Endodermal cell (in vitro differentiated cells): Measurements from ENCODE around the gene TPRN. TPM values are rescaled to one million over a fixed set of nuclear protein-coding genes. Genes with fewer than 3 reads are reported as not detected.
A peak's percentile ranks its signal among the peaks of the same experiment; 100 is the strongest.

Experiments
- DNase-seq: peaks from one replicate; pipeline ENCODE4 v3.0.0-alpha.2; 2017
- H3K27ac ChIP-seq: 2 replicates; pipeline ENCODE4 v1.5.1; 2013; ENCODE audit warnings: mild to moderate bottlenecking, low read depth, low read length, moderate library complexity
- H3K27me3 ChIP-seq: 2 replicates; pipeline ENCODE4 v1.6.1; 2013; ENCODE audit warnings: mild to moderate bottlenecking, low read length, moderate library complexity; ENCODE audit not compliant: insufficient read depth, control insufficient read depth, poor library complexity, severe bottlenecking
- H3K36me3 ChIP-seq: 2 replicates; pipeline ENCODE4 v1.7.0; 2013; ENCODE audit warnings: mild to moderate bottlenecking, low read length, moderate library complexity; ENCODE audit not compliant: control insufficient read depth, insufficient read depth
- H3K4me1 ChIP-seq: one replicate; pipeline ENCODE4 v1.7.0; 2013; ENCODE audit warnings: low read length; ENCODE audit not compliant: control insufficient read depth, insufficient read depth
- H3K4me3 ChIP-seq: 2 replicates; pipeline ENCODE4 v1.5.1; 2013; ENCODE audit warnings: mild to moderate bottlenecking, low read length, moderate library complexity
- H3K9ac ChIP-seq: 2 replicates; pipeline ENCODE4 v1.6.1; 2013; ENCODE audit warnings: mild to moderate bottlenecking, low read length, moderate library complexity; ENCODE audit not compliant: poor library complexity, severe bottlenecking; ENCODE audit errors: extremely low read depth
- H3K9me3 ChIP-seq: 2 replicates; pipeline ENCODE4 v1.6.1; 2013; ENCODE audit warnings: mild to moderate bottlenecking, low read length, moderate library complexity; ENCODE audit not compliant: control insufficient read depth
- H3K27ac Mint-ChIP-seq: 2 replicates; pipeline ENCODE4 v1.8.0; 2020; ENCODE audit warnings: mixed read lengths
- H3K27me3 Mint-ChIP-seq: 2 replicates; pipeline ENCODE4 v1.8.0; 2021; ENCODE audit warnings: mild to moderate bottlenecking, mixed read lengths; ENCODE audit not compliant: insufficient read depth
- H3K36me3 Mint-ChIP-seq: 2 replicates; pipeline ENCODE4 v1.8.0; 2020; ENCODE audit warnings: low read depth, mixed read lengths
- H3K4me1 Mint-ChIP-seq: 2 replicates; pipeline ENCODE4 v1.8.0; 2020; ENCODE audit warnings: mixed read lengths
- H3K4me3 Mint-ChIP-seq: 2 replicates; pipeline ENCODE4 v1.8.0; 2020; ENCODE audit warnings: mild to moderate bottlenecking, moderate library complexity, mixed read lengths
- H3K9me3 Mint-ChIP-seq: 2 replicates; pipeline ENCODE4 v1.8.0; 2020; ENCODE audit warnings: mild to moderate bottlenecking, mixed read lengths
- CTCF ChIP-seq: fragments of 200-600 bp; sonication (generic); conservative IDR thresholded peaks from 2 replicates; pipeline ENCODE4 v1.5.0; 2021; ENCODE audit warnings: antibody characterized with exemption, mild to moderate bottlenecking
- WGBS, 2 experiments: methylation state at CpG; one replicate each; pipeline versions ENCODE4 v1.1.5 to v1.1.7; 2013; ENCODE audit warnings: missing lambda C conversion rate in 2 of 2, mixed read lengths in 1 of 2; ENCODE audit not compliant: insufficient coverage in 1 of 2, insufficient read length in 1 of 2; 5-methylcytosine and 5-hydroxymethylcytosine counted together
- total RNA-seq, 2 donors: library from RNA; stranded (reverse); fragmentation: NEBNext Ultra II Directional in 1 of 2; extraction: Animal tissue kit (Norgen Biotek cat#: 25700) in 1 of 2; gene quantifications; 2 replicates in 1 of 2; 3 replicates in 1 of 2; pipeline ENCODE4 v1.2.1, GENCODE V29; 2021

TPRN gene
- total RNA-seq, 2 donors from 2014 or later: 19.0 to 23.9 TPM

GRCh38 chr9:137206602-137207001, 6.1 kb upstream of the TPRN start:
- 90 to 98% methylated on average over 7 of the region's 7 CpGs for WGBS, 2 experiments
- no peak overlapping the region for H3K27ac ChIP-seq

GRCh38 chr9:137205126-137206069, 4.9 kb upstream of the TPRN start, which contains the start of the genes NDOR1 and TMEM203:
NDOR1 (plus strand) TSS chr9:137205700; CDS start chr9:137205778, 78 bp downstream.
TMEM203 (minus strand) TSS chr9:137205648; CDS start chr9:137205414, 234 bp downstream.
- H3K9ac ChIP-seq: peak within 1 kb of the TSS; percentile 85
- peaks cover 16% of the 10 kb centered on the region for H3K36me3 ChIP-seq
- peak within 1 kb of the TSS; percentile 44 for H3K27ac ChIP-seq
- no peaks in the 10 kb centered on the region for H3K9me3 Mint-ChIP-seq
- peak; percentile 96 for DNase-seq
- peaks cover 27% of the 10 kb centered on the region for H3K36me3 Mint-ChIP-seq
- peaks cover 24% of the 10 kb centered on the region for H3K4me1 Mint-ChIP-seq
- no peaks in the 10 kb centered on the region for H3K27me3 ChIP-seq
- no peaks in the 10 kb centered on the region for H3K9me3 ChIP-seq
- peak within 1 kb of the TSS; percentile 96 for H3K27ac Mint-ChIP-seq
- WGBS, 2 experiments: 0 to 1% methylated on average over 53 to 98 of the region's 98 CpGs
- H3K4me1 ChIP-seq: peaks cover 18% of the 10 kb centered on the region
- peak within 1 kb of the TSS; percentile 90 for H3K4me3 Mint-ChIP-seq
- no peak for TF ChIP-seq CTCF
- H3K27me3 Mint-ChIP-seq: no peaks in the 10 kb centered on the region
- peak within 1 kb of the TSS; percentile 92 for H3K4me3 ChIP-seq

More at GRCh38 chr9:137206602-137207001, 6.1 kb upstream of the TPRN start:
- Histone ChIP-seq H3K36me3 (peaks cover 17% of the 10 kb centered on the region), H3K9ac (peak overlapping the region; percentile 85), H3K27me3 (no peaks in the 10 kb centered on the region), H3K9me3 (no peaks in the 10 kb centered on the region), H3K4me3 (peak overlapping the region; percentile 92), H3K4me1 (peaks cover 16% of the 10 kb centered on the region)
- Mint-ChIP-seq H3K9me3 (no peaks in the 10 kb centered on the region), H3K4me3 (peak overlapping the region; percentile 90), H3K4me1 (peaks cover 19% of the 10 kb centered on the region), H3K36me3 (peaks cover 33% of the 10 kb centered on the region), H3K27ac (peak overlapping the region; percentile 93), H3K27me3 (no peaks in the 10 kb centered on the region)
- no peak for TF ChIP-seq CTCF
- DNase-seq: no peak

GRCh38 chr9:137204731-137205125, 4.2 kb upstream of the TPRN start:
- H3K9me3 ChIP-seq: no peaks in the 10 kb centered on the region
- peaks cover 24% of the 10 kb centered on the region for H3K4me1 Mint-ChIP-seq
- no peak for TF ChIP-seq CTCF
- H3K36me3 Mint-ChIP-seq: peaks cover 25% of the 10 kb centered on the region
- no peaks in the 10 kb centered on the region for H3K27me3 ChIP-seq
- peak overlapping the region; percentile 85 for H3K9ac ChIP-seq
- DNase-seq: no peak
- H3K36me3 ChIP-seq: peaks cover 12% of the 10 kb centered on the region
- H3K4me1 ChIP-seq: peaks cover 18% of the 10 kb centered on the region
- peak overlapping the region; percentile 96 for H3K27ac Mint-ChIP-seq
- no peak overlapping the region for H3K27ac ChIP-seq
- 30 to 32% methylated on average over 21 of the region's 21 CpGs for WGBS, 2 experiments
- H3K27me3 Mint-ChIP-seq: no peaks in the 10 kb centered on the region
- H3K9me3 Mint-ChIP-seq: no peaks in the 10 kb centered on the region
- H3K4me3 ChIP-seq: peak overlapping the region; percentile 92
- H3K4me3 Mint-ChIP-seq: peak overlapping the region; percentile 90
